Mucosa of rectum (tissue), 2 donors: ENCODE results near the gene SDF2L1.

Experiments
- H3K27ac ChIP-seq, 2 donors: one replicate each; pipeline ENCODE4 v1.7.0; 2013; ENCODE audit warnings: inconsistent platforms in 2 of 2, low read depth in 2 of 2, low read length in 2 of 2
- H3K27me3 ChIP-seq, 2 donors: one replicate each; pipeline ENCODE4 v1.7.0; 2013; ENCODE audit warnings: low read length in 2 of 2; ENCODE audit not compliant: control insufficient read depth in 2 of 2, insufficient read depth in 2 of 2
- H3K36me3 ChIP-seq, 2 donors: one replicate each; pipeline ENCODE4 v1.7.0; 2013; ENCODE audit warnings: low read length in 2 of 2; ENCODE audit not compliant: control insufficient read depth in 2 of 2, insufficient read depth in 2 of 2
- H3K4me1 ChIP-seq, 2 donors: one replicate each; pipeline ENCODE4 v1.7.0; 2013; ENCODE audit warnings: low read length in 2 of 2, mild to moderate bottlenecking in 1 of 2; ENCODE audit not compliant: control insufficient read depth in 2 of 2, insufficient read depth in 2 of 2
- H3K4me3 ChIP-seq, 2 donors: one replicate each; pipeline ENCODE4 v1.7.0; 2013; ENCODE audit warnings: low read length in 2 of 2
- H3K9ac ChIP-seq, 2 donors: one replicate each; pipeline ENCODE4 v1.7.0; 2013; ENCODE audit warnings: low read length in 2 of 2, low read depth in 1 of 2, mild to moderate bottlenecking in 1 of 2
- H3K9me3 ChIP-seq, 2 donors: one replicate each; pipeline ENCODE4 v1.7.0; 2013; ENCODE audit warnings: low read length in 2 of 2; ENCODE audit not compliant: control insufficient read depth in 2 of 2
- donor health status: healthy.
- donor health status: Normal muscosa, but diverticular disease.

SDF2L1 gene

DNA sequence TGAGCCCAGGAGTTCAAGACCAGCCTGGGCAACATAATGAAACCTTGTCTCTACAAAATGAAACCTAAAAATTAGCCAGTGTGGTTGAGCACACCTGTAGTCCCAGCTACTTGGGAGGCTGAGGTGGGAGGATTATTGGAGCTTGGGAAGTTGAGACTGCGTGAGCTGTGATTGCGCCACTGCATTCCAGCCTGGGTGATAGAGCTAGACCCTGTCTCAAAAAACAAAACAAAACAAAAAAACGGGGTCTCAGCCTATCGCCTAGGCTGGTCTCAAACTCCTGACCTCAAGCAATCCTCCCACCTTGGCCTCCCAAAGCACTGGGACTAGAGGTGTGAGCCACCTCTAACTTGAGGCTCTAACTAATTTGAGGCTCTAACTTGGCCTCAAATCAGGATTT lies 37.3 kb downstream of the SDF2L1 start:
- Histone ChIP-seq H3K4me3 (no peak overlapping the region), H3K36me3 (peaks cover 38 to 41% of the 10 kb centered on the region in 2 donors), H3K27me3 (no peaks in the 10 kb centered on the region), H3K4me1 (no peaks in the 10 kb centered on the region), H3K27ac (no peak overlapping the region), H3K9me3 (no peaks in the 10 kb centered on the region), H3K9ac (no peak overlapping the region)

DNA sequence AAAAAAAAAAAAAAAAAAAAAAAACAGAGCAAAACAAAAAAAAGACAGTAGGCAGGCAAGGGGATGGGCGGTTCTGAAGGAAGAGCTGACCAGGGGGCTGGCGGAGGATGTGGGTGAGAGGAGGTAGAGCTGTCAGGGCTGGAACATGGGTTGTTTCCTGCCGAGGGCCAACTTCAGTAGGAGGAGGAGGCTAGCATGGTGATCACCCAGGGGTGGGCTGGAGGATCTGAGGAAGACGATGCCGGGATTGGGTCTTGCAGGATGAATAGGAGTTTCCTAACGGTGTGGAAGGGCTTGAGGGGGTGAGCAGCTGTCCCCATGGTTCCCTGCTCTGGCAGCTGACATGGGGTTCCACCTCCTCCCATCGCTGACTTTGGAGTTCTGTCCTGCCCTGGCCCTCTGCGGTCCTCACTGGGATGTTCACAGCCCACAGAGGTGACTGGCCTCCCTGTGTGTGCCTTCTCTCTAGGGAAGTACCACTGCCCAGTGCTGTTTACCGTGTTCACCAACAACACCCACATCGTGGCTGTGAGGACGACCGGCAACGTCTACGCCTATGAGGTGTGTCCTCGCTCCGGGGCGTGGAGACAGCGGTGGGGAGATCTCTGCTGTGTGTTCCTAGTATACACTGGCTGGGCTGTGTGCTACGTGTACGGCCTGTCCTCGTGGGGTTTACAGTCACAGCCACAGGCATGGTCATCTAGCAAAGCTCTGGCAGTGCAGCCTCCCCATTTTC lies 38.9 kb downstream of the SDF2L1 start:
- H3K9me3 ChIP-seq, result no peaks in the 10 kb centered on the region
- peaks cover 34 to 38% of the 10 kb centered on the region in 2 donors for H3K36me3 ChIP-seq
- H3K4me1 ChIP-seq, result no peaks in the 10 kb centered on the region
- no peak overlapping the region for H3K4me3 ChIP-seq
- no peaks in the 10 kb centered on the region for H3K27me3 ChIP-seq
- H3K27ac ChIP-seq, result no peak overlapping the region
- no peak overlapping the region for H3K9ac ChIP-seq

DNA sequence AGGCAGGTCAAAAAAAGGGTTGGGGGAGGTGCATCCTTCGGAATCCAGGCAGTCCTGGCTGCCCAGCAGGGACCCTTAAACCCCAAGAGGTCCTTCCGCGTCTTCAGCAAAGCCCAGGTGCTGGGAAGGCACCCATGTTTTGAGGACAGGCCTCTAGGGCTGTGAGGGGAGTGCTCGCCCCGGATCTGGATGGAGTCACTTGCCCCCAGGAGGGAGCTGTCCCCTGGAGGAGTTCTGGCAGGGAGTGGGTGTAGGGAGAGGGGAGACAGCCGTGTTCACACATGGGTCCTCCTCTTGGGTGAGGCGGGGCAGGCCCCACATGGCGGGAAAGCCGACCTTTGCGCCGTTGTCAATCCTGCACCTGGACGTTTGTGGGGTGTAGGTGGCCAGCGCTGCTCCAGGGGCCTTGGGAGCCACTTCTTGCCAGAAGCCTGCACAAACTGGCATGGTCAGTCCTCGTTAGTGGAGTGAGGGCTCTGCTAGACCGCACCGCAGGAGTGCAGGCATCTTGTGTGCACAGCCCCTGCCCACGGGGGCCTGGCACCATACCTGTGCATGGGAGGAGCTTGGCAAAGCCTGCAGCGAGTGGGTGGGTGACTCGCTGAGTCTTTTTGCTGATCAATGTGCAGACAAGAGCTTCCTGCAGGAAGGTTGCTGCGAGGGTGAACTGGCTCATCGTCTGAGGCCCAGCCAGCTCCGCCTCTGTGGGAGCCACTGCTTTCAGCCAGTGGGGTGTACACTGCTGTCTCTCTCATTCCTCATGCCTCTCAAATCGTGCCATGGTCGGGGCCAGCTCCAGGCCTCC lies 39.7 kb downstream of the SDF2L1 start:
- Histone ChIP-seq H3K27me3 (no peaks in the 10 kb centered on the region), H3K9ac (no peak overlapping the region), H3K4me1 (no peaks in the 10 kb centered on the region), H3K36me3 (peaks cover 40 to 45% of the 10 kb centered on the region in 2 donors), H3K27ac (no peak overlapping the region), H3K4me3 (no peak overlapping the region), H3K9me3 (no peaks in the 10 kb centered on the region)

DNA sequence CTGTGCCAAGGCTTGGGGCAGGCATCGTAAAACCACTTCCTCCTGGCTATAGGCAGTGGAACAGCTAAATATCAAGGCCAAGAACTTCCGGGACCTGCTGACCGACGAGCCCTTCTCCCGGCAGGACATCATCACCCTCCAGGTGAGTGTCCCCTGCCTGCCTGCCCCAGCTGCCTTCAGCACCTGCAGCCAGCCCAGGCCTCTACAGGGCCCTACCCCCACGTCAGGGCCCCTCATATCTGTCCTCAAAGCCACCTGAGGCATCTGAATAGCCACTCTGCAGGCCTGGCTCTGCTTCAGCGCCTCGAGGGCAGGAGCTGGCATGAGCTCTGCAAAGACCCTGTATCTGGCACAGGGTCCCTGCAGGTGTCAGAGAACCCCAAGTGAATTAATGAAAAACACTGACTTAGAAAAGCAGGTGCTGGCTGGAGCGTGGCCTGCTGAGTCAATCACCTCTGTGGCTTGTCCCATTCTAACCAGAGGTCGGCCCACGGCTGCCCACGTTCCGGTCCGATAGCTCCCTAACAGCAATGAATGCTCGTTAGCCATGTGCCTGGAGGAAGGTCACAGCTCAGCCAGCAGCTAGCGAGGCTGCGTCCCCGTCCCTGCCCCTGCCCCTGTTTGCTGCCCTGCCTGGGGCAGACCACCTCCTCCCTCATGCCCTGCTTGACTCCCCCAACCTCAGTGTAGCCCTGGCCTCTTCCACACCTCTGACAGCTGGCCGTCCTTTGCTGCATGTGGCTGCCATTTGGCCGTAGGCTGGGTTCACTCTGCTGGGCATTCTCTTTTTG lies 40.5 kb downstream of the SDF2L1 start:
- H3K9me3 ChIP-seq, result no peaks in the 10 kb centered on the region
- no peaks in the 10 kb centered on the region for H3K4me1 ChIP-seq
- H3K4me3 ChIP-seq, result no peak overlapping the region
- no peaks in the 10 kb centered on the region for H3K27me3 ChIP-seq
- peaks cover 45 to 51% of the 10 kb centered on the region in 2 donors for H3K36me3 ChIP-seq
- H3K9ac ChIP-seq, result no peak overlapping the region
- no peak overlapping the region for H3K27ac ChIP-seq

DNA sequence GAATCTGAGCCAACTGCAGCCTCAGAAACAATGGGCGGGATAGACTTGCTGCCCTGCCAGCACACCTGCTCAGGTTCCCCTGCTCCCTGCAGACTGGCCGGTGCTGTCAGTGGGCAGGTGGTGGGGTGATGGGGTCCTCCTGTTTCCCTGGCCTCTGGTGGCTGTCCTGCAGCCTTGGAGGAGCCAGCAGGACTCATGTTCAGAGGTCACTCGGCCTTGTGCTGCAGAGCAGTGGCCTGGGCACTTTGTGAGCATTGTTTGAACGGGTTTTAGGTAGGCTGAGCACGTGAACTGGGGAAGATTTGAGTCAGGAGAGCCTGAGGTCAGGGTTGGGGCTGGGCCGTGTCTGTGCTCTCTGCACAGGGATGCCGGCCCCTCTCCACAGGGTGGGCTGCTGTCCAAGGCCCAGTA lies 41.3 kb downstream of the SDF2L1 start:
- Histone ChIP-seq H3K4me3 (no peak overlapping the region), H3K9ac (no peak overlapping the region), H3K36me3 (peaks cover 45 to 54% of the 10 kb centered on the region in 2 donors), H3K9me3 (no peaks in the 10 kb centered on the region), H3K4me1 (no peaks in the 10 kb centered on the region), H3K27ac (no peak overlapping the region), H3K27me3 (no peaks in the 10 kb centered on the region)

DNA sequence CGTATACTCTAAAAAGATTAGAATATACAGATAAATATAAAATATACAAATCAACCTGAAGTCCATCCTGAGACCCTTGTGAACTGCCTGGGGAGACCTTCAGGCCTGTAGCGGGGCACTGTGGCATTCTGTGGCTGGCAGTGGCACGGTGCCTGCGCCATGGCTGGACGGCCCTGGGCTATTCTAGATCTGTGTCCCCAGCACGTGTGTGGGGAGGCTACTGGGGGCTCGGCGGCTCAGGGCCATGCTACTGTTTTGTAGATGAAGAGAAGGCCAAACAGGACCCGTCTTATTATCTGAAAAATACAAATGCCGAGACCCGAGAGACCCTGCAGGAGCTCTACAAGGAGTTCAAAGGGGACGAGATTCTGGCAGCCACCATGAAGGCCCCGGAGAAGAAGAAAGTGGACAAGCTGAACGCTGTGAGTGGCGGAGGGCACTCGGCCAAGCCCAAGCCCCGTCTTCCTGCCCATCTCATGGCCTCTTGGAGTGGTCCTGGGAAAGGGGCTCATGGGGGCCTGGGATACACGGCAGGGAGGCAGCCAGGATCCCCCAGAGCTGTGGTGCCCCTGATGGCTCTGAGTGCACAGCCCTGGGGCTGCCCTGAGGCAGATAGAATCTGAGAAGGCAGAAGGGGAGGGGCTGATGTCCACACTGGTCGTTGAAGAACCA lies 42.5 kb downstream of the SDF2L1 start:
- peaks cover 52 to 56% of the 10 kb centered on the region in 2 donors for H3K36me3 ChIP-seq
- H3K4me1 ChIP-seq, result no peaks in the 10 kb centered on the region
- H3K4me3 ChIP-seq, result no peak overlapping the region
- H3K9ac ChIP-seq, result no peak overlapping the region
- H3K27me3 ChIP-seq, result no peaks in the 10 kb centered on the region
- no peak overlapping the region for H3K27ac ChIP-seq
- no peaks in the 10 kb centered on the region for H3K9me3 ChIP-seq

DNA sequence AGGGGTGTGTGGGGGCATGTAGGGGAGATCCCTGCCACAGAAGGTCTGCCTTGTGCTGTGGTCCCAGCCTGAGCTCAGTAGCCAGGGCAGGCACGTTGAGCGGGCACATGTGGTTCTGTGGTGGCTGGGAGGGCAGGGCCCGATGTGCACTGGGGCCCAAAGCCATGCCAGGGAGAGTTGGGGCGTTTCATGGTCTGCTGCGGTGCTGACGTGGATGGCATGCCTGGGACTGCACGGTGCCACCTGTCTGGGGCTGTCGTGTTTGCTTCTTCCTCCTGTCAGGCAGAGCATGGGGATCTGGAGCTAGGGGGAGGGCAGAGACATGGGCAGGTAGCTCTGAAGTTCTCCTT lies 43.0 kb downstream of the SDF2L1 start:
- no peaks in the 10 kb centered on the region for H3K27me3 ChIP-seq
- no peak overlapping the region for H3K4me3 ChIP-seq
- no peaks in the 10 kb centered on the region for H3K9me3 ChIP-seq
- H3K27ac ChIP-seq, result no peak overlapping the region
- H3K9ac ChIP-seq, result no peak overlapping the region
- H3K4me1 ChIP-seq, result peaks cover 0 to 3% of the 10 kb centered on the region in 2 donors
- peaks cover 55 to 61% of the 10 kb centered on the region in 2 donors for H3K36me3 ChIP-seq

DNA sequence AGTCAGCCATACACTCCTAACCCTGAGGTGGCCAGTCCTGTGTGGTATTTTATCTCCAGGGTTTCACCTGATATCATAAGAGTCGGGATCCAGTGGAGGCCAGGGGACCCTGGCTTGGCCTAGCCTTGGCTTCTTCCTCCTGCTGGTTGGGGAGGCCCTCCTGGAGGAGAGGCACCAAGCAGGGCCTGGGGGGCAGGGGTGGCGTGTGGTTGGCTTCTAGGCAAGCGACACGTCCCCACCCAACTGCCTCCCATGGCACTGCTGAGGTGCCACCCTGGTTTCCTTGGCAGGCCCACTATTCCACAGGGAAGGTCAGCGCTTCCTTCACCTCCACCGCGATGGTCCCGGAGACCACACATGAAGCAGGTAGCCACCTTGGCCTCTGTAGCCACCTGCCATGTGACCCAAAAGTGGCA lies 44.1 kb downstream of the SDF2L1 start:
- peaks cover 53 to 61% of the 10 kb centered on the region in 2 donors for H3K36me3 ChIP-seq

DNA sequence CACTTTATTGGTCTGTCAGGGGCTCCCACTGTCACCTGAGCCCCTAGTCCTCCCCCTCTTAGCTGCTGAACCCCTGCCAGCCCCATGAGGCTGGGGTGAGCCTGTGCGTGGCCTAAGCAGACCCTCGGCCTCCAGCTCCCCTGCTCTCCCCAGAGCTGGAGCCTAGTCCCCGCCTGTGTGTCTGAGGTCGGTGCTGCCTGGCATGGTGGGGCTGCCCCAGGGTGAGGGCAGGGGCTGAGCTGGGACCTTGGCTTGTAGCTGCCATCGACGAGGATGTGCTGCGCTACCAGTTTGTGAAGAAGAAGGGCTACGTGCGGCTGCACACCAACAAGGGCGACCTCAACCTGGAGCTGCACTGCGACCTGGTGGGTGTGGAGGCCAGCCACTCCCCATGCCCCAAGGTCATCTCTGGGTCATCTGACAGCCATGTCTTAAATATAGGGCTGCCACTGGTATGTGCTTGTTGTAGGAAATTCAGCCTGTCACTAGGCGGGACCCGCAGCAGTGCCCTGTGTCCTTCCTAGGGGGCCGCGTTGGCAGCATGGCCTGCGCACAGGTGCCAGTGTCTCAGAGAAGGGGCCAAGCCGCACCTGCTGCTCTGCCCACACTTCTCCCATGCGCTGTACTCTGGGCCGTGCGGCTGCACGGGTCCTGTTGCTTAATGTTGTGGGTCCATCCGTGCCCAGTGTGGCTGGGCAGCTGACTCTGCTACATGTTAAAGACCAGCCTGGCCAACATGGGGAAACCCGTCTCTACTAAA lies 44.7 kb downstream of the SDF2L1 start:
- peaks cover 0 to 3% of the 10 kb centered on the region in 2 donors for H3K4me1 ChIP-seq
- H3K4me3 ChIP-seq, result no peak overlapping the region
- peaks cover 49 to 59% of the 10 kb centered on the region in 2 donors for H3K36me3 ChIP-seq
- H3K9me3 ChIP-seq, result no peaks in the 10 kb centered on the region
- H3K27ac ChIP-seq, result no peak overlapping the region
- no peaks in the 10 kb centered on the region for H3K27me3 ChIP-seq
- no peak overlapping the region for H3K9ac ChIP-seq

More for the DNA sequence above, 44.1 kb downstream of the SDF2L1 start:
- H3K27ac ChIP-seq, result no peak overlapping the region
- no peaks in the 10 kb centered on the region for H3K9me3 ChIP-seq
- no peak overlapping the region for H3K4me3 ChIP-seq
- H3K9ac ChIP-seq, result no peak overlapping the region
- peaks cover 0 to 3% of the 10 kb centered on the region in 2 donors for H3K4me1 ChIP-seq
- H3K27me3 ChIP-seq, result no peaks in the 10 kb centered on the region
